Neural progenitor cell (in vitro differentiated cells): ENCODE results near the gene CAMK2N1. TPM values are rescaled to one million over a fixed set of nuclear protein-coding genes. Genes with fewer than 3 reads are reported as not detected.
A peak's percentile ranks its signal among the peaks of the same experiment; 100 is the strongest.

Source experiments
- DNase-seq: peaks from one replicate; pipeline ENCODE4 v3.0.0-alpha.2; 2016; ENCODE audit warnings: low spot score
- H2AFZ ChIP-seq: fragments of 200-600 bp; sonication (generic); replicated peaks from 2 replicates; pipeline ENCODE4 v1.6.1; 2016; ENCODE audit warnings: antibody characterized with exemption
- H3F3A ChIP-seq: fragments of 200-600 bp; sonication (generic); 2 replicates; pipeline ENCODE4 v1.6.1; 2016; ENCODE audit warnings: antibody characterized with exemption, low read depth
- H3K27ac ChIP-seq: fragments of 200-600 bp; sonication (generic); 2 replicates; pipeline ENCODE4 v1.5.1; 2016; ENCODE audit warnings: mild to moderate bottlenecking
- H3K27me3 ChIP-seq: fragments of 200-600 bp; sonication (generic); 2 replicates; pipeline ENCODE4 v1.6.1; 2016; ENCODE audit warnings: mild to moderate bottlenecking, moderate library complexity
- H3K36me3 ChIP-seq: fragments of 200-600 bp; sonication (generic); 2 replicates; pipeline ENCODE4 v1.5.1; 2016
- H3K4me1 ChIP-seq: fragments of 200-600 bp; sonication (generic); 2 replicates; pipeline ENCODE4 v1.6.1; 2016; ENCODE audit warnings: mixed run types
- H3K4me2 ChIP-seq: fragments of 200-600 bp; sonication (generic); 2 replicates; pipeline ENCODE4 v1.6.1; 2016
- H3K4me3 ChIP-seq: fragments of 200-600 bp; sonication (generic); 2 replicates; pipeline ENCODE4 v1.5.1; 2016
- H3K79me2 ChIP-seq: fragments of 200-600 bp; sonication (generic); 2 replicates; pipeline ENCODE4 v1.6.1; 2016; ENCODE audit warnings: low read depth
- H3K9ac ChIP-seq: fragments of 200-600 bp; sonication (generic); 2 replicates; pipeline ENCODE4 v1.6.1; 2016
- H3K9me3 ChIP-seq: fragments of 200-600 bp; sonication (generic); 2 replicates; pipeline ENCODE4 v1.5.1; 2016; ENCODE audit warnings: low read depth
- H4K20me1 ChIP-seq: fragments of 200-600 bp; sonication (generic); 2 replicates; pipeline ENCODE4 v1.6.1; 2016; ENCODE audit warnings: low read depth
- H3K27ac Mint-ChIP-seq: 3 replicates; pipeline ENCODE4 v1.8.0; 2021; ENCODE audit warnings: mixed read lengths
- H3K27me3 Mint-ChIP-seq: 2 replicates; pipeline ENCODE4 v1.8.0; 2022; ENCODE audit warnings: low read depth, mild to moderate bottlenecking, inconsistent platforms, moderate library complexity, mixed read lengths; ENCODE audit not compliant: insufficient read depth
- H3K36me3 Mint-ChIP-seq: 3 replicates; pipeline ENCODE4 v1.8.0; 2021; ENCODE audit warnings: mixed read lengths
- H3K4me1 Mint-ChIP-seq: 3 replicates; pipeline ENCODE4 v1.8.0; 2021; ENCODE audit warnings: mixed read lengths
- H3K4me3 Mint-ChIP-seq: 3 replicates; pipeline ENCODE4 v1.8.0; 2021; ENCODE audit warnings: mild to moderate bottlenecking, moderate library complexity, mixed read lengths
- H3K9me3 Mint-ChIP-seq: 3 replicates; pipeline ENCODE4 v1.8.0; 2020; ENCODE audit warnings: mixed read lengths
- EZH2 ChIP-seq: fragments of 200-600 bp; sonication (generic); IDR thresholded peaks from 2 replicates; pipeline ENCODE4 v1.6.1; 2017; ENCODE audit warnings: antibody characterized with exemption, mild to moderate bottlenecking, moderate library complexity
- EZH2phosphoT487 ChIP-seq: fragments of 200-600 bp; sonication (generic); IDR thresholded peaks from 2 replicates; pipeline ENCODE4 v1.6.1; 2017; ENCODE audit warnings: antibody characterized with exemption
- total RNA-seq: library from RNA; depleted of rRNA; stranded (reverse); fragments of >200 nt; gene quantifications from 2 replicates; pipeline ENCODE4 v1.2.3, GENCODE V29; 2015; ENCODE audit warnings: low replicate concordance
- TF ChIP-seq, protein P1 (sequence below): fragments of 200-600 bp; sonication (generic); IDR thresholded peaks from 2 replicates; pipeline ENCODE4 v1.5.1; 2017; ENCODE audit warnings: antibody characterized with exemption, mild to moderate bottlenecking

Gene CAMK2N1
- total RNA-seq, 1 donor from 2014 or later: 11.4 TPM

GRCh38 chr1:20465187-20465586 is 20.8 kb downstream of the CAMK2N1 start:
- Histone ChIP-seq H3K9me3 (no peaks in the 10 kb centered on the region), H2AFZ (no peak overlapping the region), H3K36me3 (no peaks in the 10 kb centered on the region), H3K9ac (no peak overlapping the region), H3K4me3 (no peak overlapping the region), H3K79me2 (no peaks in the 10 kb centered on the region), H3F3A (no peaks in the 10 kb centered on the region), H3K4me2 (no peak overlapping the region), H3K27ac (no peak overlapping the region), H3K27me3 (peaks cover 63% of the 10 kb centered on the region), H3K4me1 (no peaks in the 10 kb centered on the region), H4K20me1 (no peaks in the 10 kb centered on the region)
- no peak overlapping the region for H3K4me3 Mint-ChIP-seq
- H3K4me1 Mint-ChIP-seq: peaks cover 3% of the 10 kb centered on the region
- no peak overlapping the region for H3K27ac Mint-ChIP-seq
- H3K9me3 Mint-ChIP-seq: peaks cover 2% of the 10 kb centered on the region
- TF ChIP-seq EZH2: no peak
- TF ChIP-seq, protein P1, sequence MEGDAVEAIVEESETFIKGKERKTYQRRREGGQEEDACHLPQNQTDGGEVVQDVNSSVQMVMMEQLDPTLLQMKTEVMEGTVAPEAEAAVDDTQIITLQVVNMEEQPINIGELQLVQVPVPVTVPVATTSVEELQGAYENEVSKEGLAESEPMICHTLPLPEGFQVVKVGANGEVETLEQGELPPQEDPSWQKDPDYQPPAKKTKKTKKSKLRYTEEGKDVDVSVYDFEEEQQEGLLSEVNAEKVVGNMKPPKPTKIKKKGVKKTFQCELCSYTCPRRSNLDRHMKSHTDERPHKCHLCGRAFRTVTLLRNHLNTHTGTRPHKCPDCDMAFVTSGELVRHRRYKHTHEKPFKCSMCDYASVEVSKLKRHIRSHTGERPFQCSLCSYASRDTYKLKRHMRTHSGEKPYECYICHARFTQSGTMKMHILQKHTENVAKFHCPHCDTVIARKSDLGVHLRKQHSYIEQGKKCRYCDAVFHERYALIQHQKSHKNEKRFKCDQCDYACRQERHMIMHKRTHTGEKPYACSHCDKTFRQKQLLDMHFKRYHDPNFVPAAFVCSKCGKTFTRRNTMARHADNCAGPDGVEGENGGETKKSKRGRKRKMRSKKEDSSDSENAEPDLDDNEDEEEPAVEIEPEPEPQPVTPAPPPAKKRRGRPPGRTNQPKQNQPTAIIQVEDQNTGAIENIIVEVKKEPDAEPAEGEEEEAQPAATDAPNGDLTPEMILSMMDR: no peak
- no peak for TF ChIP-seq EZH2phosphoT487
- peaks cover 5% of the 10 kb centered on the region for H3K27me3 Mint-ChIP-seq
- DNase-seq: no peak
- H3K36me3 Mint-ChIP-seq: no peaks in the 10 kb centered on the region

GRCh38 chr1:20463502-20463901 is 22.5 kb downstream of the CAMK2N1 start:
- H3K4me3 ChIP-seq: no peak overlapping the region
- no peaks in the 10 kb centered on the region for H3K9me3 ChIP-seq
- H3K4me1 ChIP-seq: no peaks in the 10 kb centered on the region
- no peak overlapping the region for H3K4me3 Mint-ChIP-seq
- H3K27me3 ChIP-seq: peaks cover 51% of the 10 kb centered on the region
- H3K9me3 Mint-ChIP-seq: peaks cover 2% of the 10 kb centered on the region
- no peak overlapping the region for H3K27ac ChIP-seq
- peaks cover 3% of the 10 kb centered on the region for H3K4me1 Mint-ChIP-seq
- no peak overlapping the region for H3K27ac Mint-ChIP-seq
- H3K9ac ChIP-seq: no peak overlapping the region
- TF ChIP-seq EZH2phosphoT487: no peak
- TF ChIP-seq, protein P1: no peak
- no peaks in the 10 kb centered on the region for H3F3A ChIP-seq
- H3K36me3 ChIP-seq: no peaks in the 10 kb centered on the region
- no peak overlapping the region for H2AFZ ChIP-seq
- no peaks in the 10 kb centered on the region for H3K79me2 ChIP-seq
- H3K27me3 Mint-ChIP-seq: peaks cover 6% of the 10 kb centered on the region
- DNase-seq: no peak
- H3K4me2 ChIP-seq: no peak overlapping the region
- no peaks in the 10 kb centered on the region for H3K36me3 Mint-ChIP-seq
- no peaks in the 10 kb centered on the region for H4K20me1 ChIP-seq

DNA sequence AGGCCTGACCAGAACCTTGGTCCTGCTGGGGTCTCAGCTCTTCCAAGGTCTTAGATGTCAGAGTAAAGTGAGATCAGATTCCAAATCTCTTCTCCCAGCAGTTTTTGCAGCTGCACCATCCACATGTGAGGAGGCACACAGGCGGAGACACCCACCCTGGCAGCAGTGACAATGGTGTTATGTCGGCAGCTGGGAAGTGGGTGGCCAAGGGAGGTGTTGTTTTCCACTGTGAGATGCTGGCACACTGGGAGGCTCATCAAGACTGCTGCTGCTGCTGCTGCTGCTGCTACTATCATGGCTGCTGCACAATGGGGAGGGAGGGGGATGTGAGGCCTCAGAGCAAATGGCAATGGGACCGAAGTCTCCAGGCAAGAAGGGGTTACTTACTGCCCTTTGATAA is 23.6 kb downstream of the CAMK2N1 start:
- Mint-ChIP-seq H3K27ac (no peak overlapping the region), H3K4me3 (no peak overlapping the region), H3K36me3 (no peaks in the 10 kb centered on the region), H3K9me3 (peaks cover 2% of the 10 kb centered on the region), H3K27me3 (peaks cover 5% of the 10 kb centered on the region), H3K4me1 (peaks cover 1% of the 10 kb centered on the region)
- Histone ChIP-seq H3K79me2 (no peaks in the 10 kb centered on the region), H2AFZ (no peak overlapping the region), H3K4me2 (no peak overlapping the region), H3K9me3 (no peaks in the 10 kb centered on the region), H3K4me3 (no peak overlapping the region), H3K27ac (no peak overlapping the region), H3K27me3 (peaks cover 42% of the 10 kb centered on the region), H3K9ac (no peak overlapping the region), H3F3A (no peaks in the 10 kb centered on the region), H4K20me1 (no peaks in the 10 kb centered on the region), H3K36me3 (no peaks in the 10 kb centered on the region), H3K4me1 (no peaks in the 10 kb centered on the region)
- DNase-seq: no peak
- no peak for TF ChIP-seq EZH2phosphoT487

- H3K4me3 Mint-ChIP-seq: peak overlapping the region; percentile 19
- no peak overlapping the region for H3K27ac Mint-ChIP-seq
- no peaks in the 10 kb centered on the region for H3K79me2 ChIP-seq
Observed at GRCh38 chr1:20458717-20459116, 27.3 kb downstream of the CAMK2N1 start.

More at GRCh38 chr1:20458717-20459116, 27.3 kb downstream of the CAMK2N1 start:
- Histone ChIP-seq H3K27me3 (peaks cover 9% of the 10 kb centered on the region), H3K9ac (no peak overlapping the region), H3K27ac (no peak overlapping the region), H3K4me2 (no peak overlapping the region), H3F3A (peaks cover 3% of the 10 kb centered on the region), H4K20me1 (no peaks in the 10 kb centered on the region), H3K4me3 (no peak overlapping the region), H2AFZ (no peak overlapping the region), H3K4me1 (no peaks in the 10 kb centered on the region), H3K9me3 (no peaks in the 10 kb centered on the region), H3K36me3 (no peaks in the 10 kb centered on the region)
- DNase-seq: no peak
- Mint-ChIP-seq H3K27me3 (peaks cover 5% of the 10 kb centered on the region), H3K4me1 (no peaks in the 10 kb centered on the region), H3K36me3 (no peaks in the 10 kb centered on the region), H3K9me3 (peaks cover 2% of the 10 kb centered on the region)
- TF ChIP-seq EZH2: no peak
- TF ChIP-seq, protein P1: no peak
- no peak for TF ChIP-seq EZH2phosphoT487
